Heart left ventricle (tissue), 13 donors: ENCODE results near the gene CIT.

Experiments
- POLR2A ChIP-seq, 2 donors: fragments of 450-650 bp; IDR thresholded peaks; one replicate each; pipeline ENCODE4 v1.6.1; 2017; ENCODE audit warnings: antibody characterized with exemption in 2 of 2, mild to moderate bottlenecking in 2 of 2, moderate library complexity in 2 of 2
- TF ChIP-seq, protein P1 (sequence below), 12 donors: fragments of 200-600 bp; sonication (generic) in 4 of 12; IDR thresholded peaks; one replicate each; pipeline versions ENCODE4 v1.5.0 to v1.8.0; 2018 to 2022; ENCODE audit warnings: antibody characterized with exemption in 12 of 12, mild to moderate bottlenecking in 5 of 12
- donor health status: ischemic (EF 13 %, LVEDD 7.1; RV severe dilation, severe dysfunction).
- donor health status: DM: no; HTN: yes; CAD: no.
- donor health status: DM: no; HTN: no; CAD: no.
- donor health status: ischemic (EF 25% LVEDD 6.9; RV normal size, moderate dysfunction).
- donor health status: ischemic (EF 25% LVEDD 5.7; RV mildly dilated, moderate dysfunction).
- donor health status: ischemic (EF 35%, LVEDD 5.7; RV mildly dilated, moderate dysfunction).
- donor health status: nonischemic (EF 11% LVEDD 7.7; RV severe dilation, severe dysfunction).
- donor health status: DM: yes; HTN: yes; CAD: no.
- donor health status: PGD.
- donor health status: ischemic (EF 29% LVEDD 5.4; RV normal size, mild dysfunction).
- donor health status: nonischemic (EF 23%, LVEDD 6.1; RV moderate dilation, normal function).

DNA sequence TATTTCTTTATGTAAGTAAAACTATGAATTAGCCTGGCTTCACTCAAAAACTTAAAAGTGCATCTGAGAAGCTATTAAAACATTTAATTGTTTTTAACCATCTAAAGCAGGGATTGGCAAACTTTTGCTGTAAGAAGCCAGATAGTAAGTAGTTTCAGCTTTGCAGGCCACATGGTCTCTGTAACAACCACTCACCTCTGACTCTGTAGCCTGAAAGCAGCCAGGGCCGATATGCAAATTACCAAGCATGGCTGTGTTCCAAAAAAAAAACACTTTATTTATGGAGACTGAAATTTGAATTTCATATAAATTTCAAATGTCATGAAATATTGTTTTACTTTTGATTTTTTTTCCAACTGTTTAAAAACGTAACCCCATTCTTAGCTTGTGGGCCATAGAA, 95.3 kb downstream of the CIT start:
- TF ChIP-seq POLR2A (IDR thresholded peaks at IDR 0.05): no peak
- TF ChIP-seq, protein P1, sequence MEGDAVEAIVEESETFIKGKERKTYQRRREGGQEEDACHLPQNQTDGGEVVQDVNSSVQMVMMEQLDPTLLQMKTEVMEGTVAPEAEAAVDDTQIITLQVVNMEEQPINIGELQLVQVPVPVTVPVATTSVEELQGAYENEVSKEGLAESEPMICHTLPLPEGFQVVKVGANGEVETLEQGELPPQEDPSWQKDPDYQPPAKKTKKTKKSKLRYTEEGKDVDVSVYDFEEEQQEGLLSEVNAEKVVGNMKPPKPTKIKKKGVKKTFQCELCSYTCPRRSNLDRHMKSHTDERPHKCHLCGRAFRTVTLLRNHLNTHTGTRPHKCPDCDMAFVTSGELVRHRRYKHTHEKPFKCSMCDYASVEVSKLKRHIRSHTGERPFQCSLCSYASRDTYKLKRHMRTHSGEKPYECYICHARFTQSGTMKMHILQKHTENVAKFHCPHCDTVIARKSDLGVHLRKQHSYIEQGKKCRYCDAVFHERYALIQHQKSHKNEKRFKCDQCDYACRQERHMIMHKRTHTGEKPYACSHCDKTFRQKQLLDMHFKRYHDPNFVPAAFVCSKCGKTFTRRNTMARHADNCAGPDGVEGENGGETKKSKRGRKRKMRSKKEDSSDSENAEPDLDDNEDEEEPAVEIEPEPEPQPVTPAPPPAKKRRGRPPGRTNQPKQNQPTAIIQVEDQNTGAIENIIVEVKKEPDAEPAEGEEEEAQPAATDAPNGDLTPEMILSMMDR (IDR thresholded peaks at IDR 0.05): no peak
